Activated naive CD8-positive, alpha-beta T cell treated with anti-CD3 and anti-CD28 coated beads for 36 hours (primary cell): Measurements from ENCODE around the gene TAF6. TPM values are rescaled to one million over a fixed set of nuclear protein-coding genes. Genes with fewer than 3 reads are reported as not detected.
A peak's percentile ranks its signal among the peaks of the same experiment; 100 is the strongest.
"Not testable (repeated sequence)": the region's sequence is repeated elsewhere in the genome, so short reads cannot be mapped to it uniquely, and the experiment has no call there.

ENCODE experiments used
- DNase-seq: peaks from one replicate; pipeline ENCODE4 v3.0.0; 2021
- H3K27ac Mint-ChIP-seq: one replicate; pipeline ENCODE4 v1.8.0; 2022; ENCODE audit warnings: mild to moderate bottlenecking, moderate library complexity, mixed read lengths
- H3K27me3 Mint-ChIP-seq: one replicate; pipeline ENCODE4 v1.8.0; 2022; ENCODE audit warnings: mild to moderate bottlenecking, mixed read lengths
- H3K36me3 Mint-ChIP-seq: one replicate; pipeline ENCODE4 v1.8.0; 2021; ENCODE audit warnings: mild to moderate bottlenecking, mixed read lengths
- H3K4me1 Mint-ChIP-seq: one replicate; pipeline ENCODE4 v1.8.0; 2021; ENCODE audit warnings: mixed read lengths
- H3K4me3 Mint-ChIP-seq: one replicate; pipeline ENCODE4 v1.8.0; 2022; ENCODE audit warnings: mild to moderate bottlenecking, moderate library complexity, mixed read lengths
- H3K9me3 Mint-ChIP-seq: one replicate; pipeline ENCODE4 v1.8.0; 2022; ENCODE audit warnings: mixed read lengths
- total RNA-seq, 2 experiments: library from RNA; stranded (reverse); gene quantifications; one replicate each; pipeline ENCODE4 v1.2.3, GENCODE V29; 2021

Gene TAF6
- total RNA-seq, 2 experiments from 2014 or later = 59.7 to 61.1 TPM

DNA sequence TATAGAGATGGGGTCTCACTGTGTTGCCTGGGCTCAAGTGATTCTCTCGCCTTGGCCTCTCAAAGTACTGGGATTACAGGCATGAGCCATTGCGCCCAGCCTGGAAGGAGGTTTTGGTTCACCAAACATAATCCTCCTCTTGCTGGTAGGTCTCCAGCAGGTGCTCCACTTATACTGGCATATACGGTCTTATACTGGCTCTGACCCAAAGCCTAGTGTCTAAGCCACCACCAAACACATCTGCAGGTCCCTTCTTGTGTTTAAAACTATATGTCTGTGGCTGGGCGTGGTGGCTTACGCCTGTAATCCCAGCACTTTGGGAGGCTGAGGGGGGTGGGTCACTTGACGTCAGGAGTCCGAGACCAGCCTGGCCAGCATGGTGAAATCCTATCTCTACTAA lies 13.0 kb upstream of the TAF6 start:
- Mint-ChIP-seq H3K27me3 (no peaks in the 10 kb centered on the region), H3K4me3 (no peak overlapping the region), H3K4me1 (peaks cover 13% of the 10 kb centered on the region), H3K27ac (no peak overlapping the region), H3K9me3 (no peaks in the 10 kb centered on the region), H3K36me3 (no peaks in the 10 kb centered on the region)
- DNase-seq = no peak

DNA sequence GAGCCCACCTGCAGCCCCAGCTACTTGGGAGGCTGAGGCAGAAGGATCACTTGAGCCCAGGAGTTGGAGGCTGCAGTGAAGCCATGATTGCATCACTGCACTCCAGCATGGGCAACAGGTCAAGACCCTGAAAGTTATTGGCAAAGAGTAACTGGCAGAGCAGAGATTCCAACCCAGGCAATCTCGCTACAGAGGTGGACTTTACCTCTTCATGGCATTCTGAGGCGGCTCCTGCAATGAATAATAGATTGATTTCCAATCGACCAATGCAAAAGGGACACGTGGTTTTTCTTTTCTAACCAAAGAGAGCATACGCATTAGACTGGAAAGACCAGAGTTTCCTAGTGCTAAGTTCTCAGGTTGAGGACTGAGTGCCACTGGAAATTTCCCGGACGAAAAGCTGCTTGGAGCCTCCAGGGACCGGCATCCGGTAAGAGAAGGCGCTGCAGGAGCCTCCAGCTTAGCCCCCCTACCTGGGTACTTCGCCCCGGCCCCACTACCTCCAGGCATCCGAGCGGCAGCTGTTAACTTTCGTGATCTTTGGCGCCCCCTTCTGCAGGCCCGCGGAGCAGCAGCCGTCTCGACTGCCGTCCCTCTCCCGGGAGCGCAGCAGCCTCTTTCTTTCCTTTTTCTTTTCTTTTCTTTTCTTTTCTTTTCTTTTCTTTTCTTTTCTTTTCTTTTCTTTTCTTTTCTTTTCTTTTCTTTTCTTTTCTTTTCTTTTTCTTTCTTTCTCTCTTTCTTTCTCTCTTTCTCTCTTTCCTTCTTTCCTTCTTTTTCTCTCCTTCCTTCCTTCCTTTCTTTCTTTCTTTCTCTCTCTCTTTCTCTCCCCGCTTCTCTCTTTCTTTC lies 11.7 kb upstream of the TAF6 start:
- Mint-ChIP-seq H3K4me3 (peak overlapping the region; percentile 22), H3K27me3 (no peaks in the 10 kb centered on the region), H3K27ac (no peak overlapping the region), H3K4me1 (peaks cover 18% of the 10 kb centered on the region), H3K36me3 (no peaks in the 10 kb centered on the region), H3K9me3 (no peaks in the 10 kb centered on the region)
- peak; percentile 77 for DNase-seq

DNA sequence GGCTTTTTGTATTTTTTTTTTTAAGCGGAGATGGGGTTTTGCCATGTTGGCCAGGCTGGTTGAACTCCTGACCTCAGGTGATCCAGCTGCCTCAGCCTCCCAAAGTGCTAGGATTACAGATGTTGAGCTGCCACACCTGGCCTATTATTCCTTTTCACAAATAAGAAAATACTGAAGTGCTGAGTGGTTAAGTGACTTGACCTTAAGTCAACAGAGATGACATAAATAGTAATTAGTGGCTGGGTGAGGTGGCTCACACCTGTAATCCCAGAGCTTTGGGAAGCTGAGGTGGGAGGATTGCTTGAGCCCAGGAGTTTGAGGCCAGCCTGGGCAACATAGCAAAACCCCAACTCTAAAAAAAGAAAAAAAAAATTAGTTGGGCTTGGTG lies 11.1 kb upstream of the TAF6 start:
- H3K4me3 Mint-ChIP-seq, H3K27me3 Mint-ChIP-seq, H3K27ac Mint-ChIP-seq, H3K9me3 Mint-ChIP-seq, DNase-seq, H3K36me3 Mint-ChIP-seq: not testable (repeated sequence)
- peaks cover 23% of the 10 kb centered on the region for H3K4me1 Mint-ChIP-seq

GRCh38 chr7:100128637-100128963 lies 9.4 kb upstream of the TAF6 start:
- H3K4me3 Mint-ChIP-seq = peak overlapping the region; percentile 99
- H3K4me1 Mint-ChIP-seq = peaks cover 30% of the 10 kb centered on the region
- H3K27me3 Mint-ChIP-seq = no peaks in the 10 kb centered on the region
- no peak overlapping the region for H3K27ac Mint-ChIP-seq
- peaks cover 7% of the 10 kb centered on the region for H3K36me3 Mint-ChIP-seq
- no peak for DNase-seq
- H3K9me3 Mint-ChIP-seq = no peaks in the 10 kb centered on the region

- Mint-ChIP-seq H3K9me3 (no peaks in the 10 kb centered on the region), H3K27ac (peak overlapping the region; percentile 62), H3K4me1 (peaks cover 30% of the 10 kb centered on the region)
These were observed 8.9 kb upstream of the TAF6 start for GRCh38 chr7:100127866-100128636.

DNA sequence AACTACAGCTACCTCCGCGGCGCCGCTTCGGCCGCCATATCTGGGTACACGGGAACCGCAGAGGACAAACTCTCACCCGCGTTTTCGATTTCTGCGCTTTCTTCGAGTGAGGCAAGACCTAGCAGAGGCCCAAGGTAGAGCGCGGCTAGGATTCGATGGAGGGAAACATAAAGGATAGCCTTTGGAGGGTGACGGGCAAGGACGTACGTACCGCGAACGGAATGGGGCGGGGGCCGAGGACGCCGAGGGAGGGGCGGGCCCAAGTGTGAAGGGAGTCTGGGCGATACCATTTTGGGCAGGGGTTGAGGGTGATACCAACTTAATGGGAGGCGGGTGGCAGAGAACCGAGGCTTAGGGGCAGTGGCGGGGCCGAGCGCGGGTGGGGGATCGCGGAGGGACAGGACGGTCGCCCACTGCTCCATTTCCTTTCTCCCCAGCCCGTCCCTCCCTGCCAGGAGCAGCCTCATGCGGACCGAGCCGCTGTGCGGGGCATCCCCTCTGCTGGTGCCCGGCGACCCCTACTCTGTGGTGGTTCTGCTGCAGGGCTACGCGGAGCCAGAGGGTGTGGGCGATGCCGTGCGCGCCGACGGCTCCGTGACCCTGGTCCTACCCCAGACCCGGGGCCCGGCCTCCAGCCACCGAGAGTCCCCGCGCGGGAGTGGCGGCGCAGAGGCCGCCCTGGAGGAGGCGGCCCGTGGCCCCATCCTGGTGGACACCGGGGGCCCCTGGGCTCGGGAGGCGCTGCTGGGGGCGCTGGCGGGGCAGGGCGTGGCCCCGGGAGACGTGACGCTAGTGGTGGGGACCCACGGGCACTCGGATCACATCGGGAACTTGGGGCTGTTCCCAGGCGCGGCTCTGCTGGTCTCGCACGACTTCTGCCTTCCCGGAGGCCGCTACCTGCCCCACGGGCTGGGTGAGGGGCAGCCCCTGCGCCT lies 8.0 kb upstream of the TAF6 start, which contains the start of gene MBLAC1:
TSS of gene MBLAC1 (plus strand) at position 37 of the 935 bp plus-strand sequence. CDS start at position 466, 429 bp downstream.
- DNase-seq = peak; percentile 89
- Mint-ChIP-seq H3K4me1 (peaks cover 24% of the 10 kb centered on the region), H3K4me3 (peak within 1 kb of the TSS; percentile 99), H3K27ac (peak within 1 kb of the TSS; percentile 100), H3K27me3 (no peaks in the 10 kb centered on the region), H3K36me3 (peaks cover 9% of the 10 kb centered on the region), H3K9me3 (no peaks in the 10 kb centered on the region)

More at GRCh38 chr7:100127866-100128636, 8.9 kb upstream of the TAF6 start:
- peak overlapping the region; percentile 99 for H3K4me3 Mint-ChIP-seq
- DNase-seq = peak; percentile 26
- H3K36me3 Mint-ChIP-seq = peaks cover 7% of the 10 kb centered on the region
- no peaks in the 10 kb centered on the region for H3K27me3 Mint-ChIP-seq

DNA sequence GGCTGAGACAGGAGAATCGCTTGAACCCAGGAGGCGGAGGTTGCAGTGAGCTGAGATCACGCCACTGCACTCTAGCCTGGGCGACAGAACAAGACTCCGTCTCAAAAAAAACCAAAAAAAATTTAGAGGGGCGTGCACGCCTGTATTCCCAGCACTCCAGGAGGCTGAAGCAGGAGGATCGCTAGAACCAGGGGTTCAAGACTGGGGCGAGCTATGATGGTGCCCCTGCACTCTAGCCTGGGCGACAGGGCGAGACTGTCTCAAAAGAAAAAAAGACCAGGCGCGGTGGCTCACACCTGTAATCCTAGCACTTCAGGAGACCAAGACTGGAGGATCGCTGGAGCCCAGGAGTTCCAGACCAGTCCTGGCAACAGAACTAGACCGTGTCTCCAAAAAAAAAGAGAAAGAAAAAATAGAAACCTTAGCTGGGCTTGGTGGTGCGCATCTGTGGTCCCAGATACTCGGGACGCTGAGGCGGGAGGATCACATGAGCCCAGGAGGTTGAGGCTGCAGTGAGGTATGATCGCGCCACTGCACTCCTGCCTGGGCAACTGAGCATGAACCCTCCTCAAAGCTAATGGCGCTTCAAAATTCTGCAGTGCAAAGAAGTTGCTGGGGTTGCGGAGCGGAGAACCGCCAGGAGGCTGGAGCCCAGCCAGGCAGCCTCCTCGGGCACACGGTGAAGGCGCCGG lies 7.2 kb upstream of the TAF6 start:
- peaks cover 9% of the 10 kb centered on the region for H3K36me3 Mint-ChIP-seq
- H3K9me3 Mint-ChIP-seq = no peaks in the 10 kb centered on the region

GRCh38 chr7:100124301-100125230 lies 5.4 kb upstream of the TAF6 start:
- peak overlapping the region; percentile 69 for H3K27ac Mint-ChIP-seq
- H3K27me3 Mint-ChIP-seq = no peaks in the 10 kb centered on the region
- peaks cover 9% of the 10 kb centered on the region for H3K36me3 Mint-ChIP-seq
- H3K9me3 Mint-ChIP-seq = no peaks in the 10 kb centered on the region
- peak overlapping the region; percentile 15 for H3K4me3 Mint-ChIP-seq
- no peak for DNase-seq
- H3K4me1 Mint-ChIP-seq = peaks cover 29% of the 10 kb centered on the region

More for the DNA sequence above, 7.2 kb upstream of the TAF6 start:
- no peak for DNase-seq
- H3K27me3 Mint-ChIP-seq = no peaks in the 10 kb centered on the region
- H3K27ac Mint-ChIP-seq = peak overlapping the region; percentile 100
- H3K4me3 Mint-ChIP-seq = peak overlapping the region; percentile 99
- peaks cover 24% of the 10 kb centered on the region for H3K4me1 Mint-ChIP-seq

- peaks cover 13% of the 10 kb centered on the region for H3K36me3 Mint-ChIP-seq
- no peaks in the 10 kb centered on the region for H3K27me3 Mint-ChIP-seq
- no peak for DNase-seq
- H3K4me1 Mint-ChIP-seq = peaks cover 28% of the 10 kb centered on the region
- peak overlapping the region; percentile 3 for H3K27ac Mint-ChIP-seq
- no peak overlapping the region for H3K4me3 Mint-ChIP-seq
- H3K9me3 Mint-ChIP-seq = no peaks in the 10 kb centered on the region
These were observed 3.4 kb upstream of the TAF6 start for GRCh38 chr7:100122568-100122967.

GRCh38 chr7:100122067-100122466 lies 2.9 kb upstream of the TAF6 start:
- DNase-seq = no peak
- peaks cover 13% of the 10 kb centered on the region for H3K36me3 Mint-ChIP-seq
- H3K4me3 Mint-ChIP-seq = no peak overlapping the region
- H3K9me3 Mint-ChIP-seq = no peaks in the 10 kb centered on the region
- H3K4me1 Mint-ChIP-seq = peaks cover 28% of the 10 kb centered on the region
- H3K27ac Mint-ChIP-seq = no peak overlapping the region
- no peaks in the 10 kb centered on the region for H3K27me3 Mint-ChIP-seq

DNA sequence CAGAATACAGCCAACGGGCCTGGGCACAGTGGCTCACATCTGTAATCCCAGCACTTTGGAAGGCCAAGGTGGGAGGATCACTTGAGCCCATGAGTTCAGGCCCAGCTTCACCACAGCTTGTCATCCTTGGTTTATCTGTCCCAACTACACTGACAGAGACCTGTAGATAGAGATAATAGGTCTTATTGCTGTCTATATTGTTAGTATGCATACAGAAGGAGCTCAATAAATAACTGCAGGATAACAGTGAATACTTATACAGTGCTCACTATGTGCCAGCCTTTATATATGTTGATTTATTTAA lies 1.5 kb upstream of the TAF6 start:
- Mint-ChIP-seq H3K9me3 (no peaks in the 10 kb centered on the region), H3K27me3 (no peaks in the 10 kb centered on the region), H3K4me3 (peak overlapping the region; percentile 99), H3K36me3 (peaks cover 16% of the 10 kb centered on the region), H3K4me1 (peaks cover 21% of the 10 kb centered on the region), H3K27ac (peak overlapping the region; percentile 94)
- no peak for DNase-seq

DNA sequence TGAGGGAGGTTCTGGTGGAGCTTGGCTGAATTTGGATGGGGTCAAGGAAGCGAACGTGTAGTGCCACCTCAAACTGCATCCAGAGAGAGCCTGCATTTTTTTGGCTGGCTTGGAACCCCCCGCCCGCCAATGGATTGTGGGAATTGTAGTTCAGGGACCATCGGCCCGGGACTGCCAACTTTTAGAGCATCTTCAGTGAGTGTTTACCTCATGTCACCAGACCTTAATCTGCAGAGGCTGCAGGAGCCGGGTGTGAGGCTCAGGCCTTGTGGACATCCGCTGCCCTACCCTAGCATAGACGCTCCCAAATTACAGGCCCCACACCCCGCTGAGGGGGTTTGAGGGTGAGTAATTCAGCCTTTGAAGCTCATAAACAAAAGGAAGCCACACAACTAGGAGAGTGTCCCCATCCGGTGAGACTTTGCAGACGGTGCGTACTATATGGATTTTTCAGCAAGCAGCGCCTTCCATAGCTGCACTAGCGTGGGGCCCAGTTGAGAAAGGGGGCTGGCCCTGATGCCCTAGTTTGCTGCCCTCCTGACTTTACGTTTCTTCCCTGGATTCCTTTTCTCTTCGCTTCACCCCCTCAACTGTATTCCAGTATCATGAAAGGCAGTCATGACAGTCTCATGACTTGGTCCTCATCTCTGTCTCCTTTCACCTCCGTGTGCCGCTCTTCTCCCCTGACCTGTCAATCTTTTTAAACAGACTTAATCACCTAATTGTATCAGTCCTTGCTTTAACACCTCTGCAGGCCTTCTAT lies 993 bp upstream of the TAF6 start:
- no peaks in the 10 kb centered on the region for H3K9me3 Mint-ChIP-seq
- H3K36me3 Mint-ChIP-seq = peaks cover 16% of the 10 kb centered on the region
- peak overlapping the region; percentile 94 for H3K27ac Mint-ChIP-seq
- H3K4me3 Mint-ChIP-seq = peak overlapping the region; percentile 99
- peak; percentile 73 for DNase-seq
- H3K4me1 Mint-ChIP-seq = peaks cover 17% of the 10 kb centered on the region
- H3K27me3 Mint-ChIP-seq = no peaks in the 10 kb centered on the region
